ENCODE data around the gene RBFOX2. TPM values are rescaled to one million over a fixed set of nuclear protein-coding genes. Genes with fewer than 3 reads are reported as not detected.

Gene RBFOX2
- polyA plus RNA-seq, 3 donors = 15.2 to 53.4 (median 28.9) TPM

DNA sequence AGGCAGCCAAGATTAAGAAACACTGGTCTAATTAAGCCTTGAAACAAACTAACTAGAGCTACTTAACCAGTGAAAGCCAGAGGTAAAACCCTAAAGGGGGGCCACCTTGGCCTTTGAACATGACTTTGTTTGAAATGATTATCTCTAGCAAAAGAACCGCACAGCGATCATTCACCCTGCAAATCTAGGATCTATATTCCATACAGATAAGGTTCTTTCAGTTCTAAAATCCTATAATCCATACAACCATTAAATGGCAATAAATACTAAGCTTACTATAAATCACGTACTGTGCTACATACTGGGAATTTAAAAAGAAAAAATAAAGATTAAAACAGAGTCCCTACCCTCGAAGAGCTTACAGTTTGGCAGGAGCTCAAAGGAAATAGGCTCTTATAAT is 40.6 kb downstream of the RBFOX2 start:
- 51 to 86% (median 83%) methylated on average over 4 of the region's 4 CpGs for WGBS, 3 donors
- no peak overlapping the region for H3K27ac ChIP-seq (ENCODE audit: low read depth, low read length)

DNA sequence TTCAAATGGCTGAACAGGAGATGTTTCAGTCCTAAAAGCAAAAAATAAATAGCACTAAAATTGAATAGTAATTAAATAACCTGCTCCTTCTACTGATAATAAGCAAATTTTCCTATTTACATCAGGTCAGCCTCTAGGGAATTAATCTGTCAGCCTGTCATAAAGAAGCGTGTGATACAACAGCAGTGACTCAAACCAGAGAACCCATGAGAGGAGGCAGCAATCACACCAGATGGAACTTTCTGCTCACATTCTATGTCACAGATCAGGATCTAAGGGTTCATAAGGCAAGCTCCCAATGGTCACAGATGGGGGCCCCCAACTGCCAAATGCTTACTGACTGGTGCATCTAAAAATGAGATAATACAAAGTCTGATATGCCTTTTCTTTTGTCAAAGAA is 41.1 kb downstream of the RBFOX2 start:
- no peak overlapping the region for H3K27ac ChIP-seq (ENCODE audit: low read depth, low read length)
- WGBS, 3 donors = 55 to 69% (median 60%) methylated on average over 1 of the region's 1 CpG

DNA sequence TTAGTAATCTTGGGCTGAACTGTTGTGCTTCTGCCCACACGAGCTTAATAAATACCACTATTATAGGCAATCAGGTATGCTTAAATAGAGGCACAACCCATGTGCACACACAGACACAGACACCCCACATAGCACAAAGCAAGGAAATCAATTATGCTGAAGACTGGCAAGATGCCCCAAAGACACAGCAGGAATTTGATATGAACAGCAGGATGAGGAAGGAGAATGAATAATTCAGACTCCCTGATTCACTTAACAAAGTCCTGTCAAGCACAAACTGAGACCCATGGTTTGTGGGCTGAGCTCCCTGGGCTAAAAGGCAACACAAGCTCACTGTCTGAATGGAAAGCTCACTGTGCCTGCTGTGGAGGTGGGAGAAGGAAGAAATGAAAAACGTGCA is 42.5 kb downstream of the RBFOX2 start:
- WGBS, 3 donors = 48 to 57% (median 52%) methylated on average over 2 of the region's 2 CpGs
- H3K27ac ChIP-seq (ENCODE audit: low read depth, low read length) = no peak overlapping the region

DNA sequence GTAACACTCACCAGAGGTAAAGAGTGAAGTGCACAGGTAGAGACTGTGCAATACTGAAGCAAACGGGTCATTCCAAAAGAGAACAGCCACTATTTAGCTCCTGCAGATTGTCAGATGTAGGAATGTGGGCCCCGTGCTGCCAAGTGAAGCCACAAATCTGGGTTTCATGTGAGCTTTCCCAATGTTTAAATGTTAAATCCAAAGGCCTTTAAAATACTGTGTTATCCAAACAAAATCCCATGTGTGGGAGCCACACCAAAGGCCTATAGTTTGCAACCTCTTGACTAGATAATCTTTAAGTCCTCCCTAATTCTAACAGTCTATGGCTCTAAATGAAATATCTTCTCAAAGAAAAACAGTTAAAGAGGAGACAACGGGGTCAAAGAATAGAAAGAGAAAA is 43.3 kb downstream of the RBFOX2 start:
- no peak overlapping the region for H3K27ac ChIP-seq (ENCODE audit: low read depth, low read length)
- 74 to 91% (median 79%) methylated on average over 3 of the region's 3 CpGs for WGBS, 3 donors

DNA sequence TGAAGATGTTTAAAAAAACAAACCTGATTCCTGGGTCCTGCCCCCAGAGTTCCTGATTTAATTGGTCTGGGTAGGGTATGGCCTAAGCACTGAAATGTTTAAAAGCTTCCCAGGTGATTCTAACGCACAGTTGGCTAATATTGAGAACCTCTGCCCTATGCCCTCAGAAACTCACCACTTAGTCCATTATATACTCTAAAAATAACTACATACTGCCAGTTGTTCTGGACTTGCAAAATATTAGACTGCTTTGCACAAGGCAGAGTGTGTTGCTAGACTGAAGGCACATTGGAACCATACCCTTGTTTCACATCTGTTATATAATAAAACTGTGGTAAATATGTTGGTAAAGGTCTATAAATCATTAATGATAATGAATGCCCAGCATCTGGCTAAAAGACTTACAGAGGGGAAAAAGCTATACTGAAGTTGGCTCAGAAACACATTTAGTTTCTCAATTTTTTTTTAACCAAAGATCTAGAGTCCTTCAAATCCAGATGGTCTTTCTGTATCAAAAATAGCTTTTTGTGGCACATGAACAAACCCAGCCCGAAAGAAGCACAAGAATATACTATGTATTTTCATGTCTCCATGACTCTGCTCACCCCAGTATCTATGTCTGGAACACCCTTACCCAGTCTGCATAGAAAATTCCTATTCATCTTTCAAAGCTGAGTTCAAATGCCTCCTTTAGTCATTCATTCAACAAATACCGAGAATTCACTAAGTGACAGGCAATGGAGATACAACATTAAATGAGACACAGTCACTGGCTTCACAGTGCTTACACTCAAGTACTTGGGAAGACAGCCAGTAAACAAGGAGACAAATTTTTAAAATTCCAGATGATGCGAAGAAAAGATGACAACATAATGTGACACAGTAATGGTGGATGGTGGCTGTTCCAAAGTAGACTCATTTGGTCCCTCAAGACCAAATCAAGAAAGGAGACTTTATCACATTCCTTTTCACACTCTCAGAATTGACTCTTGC is 44.1 kb downstream of the RBFOX2 start:
- 87 to 90% (median 88%) methylated on average over 4 of the region's 4 CpGs for WGBS, 3 donors
- no peak overlapping the region for H3K27ac ChIP-seq (ENCODE audit: low read depth, low read length)

DNA sequence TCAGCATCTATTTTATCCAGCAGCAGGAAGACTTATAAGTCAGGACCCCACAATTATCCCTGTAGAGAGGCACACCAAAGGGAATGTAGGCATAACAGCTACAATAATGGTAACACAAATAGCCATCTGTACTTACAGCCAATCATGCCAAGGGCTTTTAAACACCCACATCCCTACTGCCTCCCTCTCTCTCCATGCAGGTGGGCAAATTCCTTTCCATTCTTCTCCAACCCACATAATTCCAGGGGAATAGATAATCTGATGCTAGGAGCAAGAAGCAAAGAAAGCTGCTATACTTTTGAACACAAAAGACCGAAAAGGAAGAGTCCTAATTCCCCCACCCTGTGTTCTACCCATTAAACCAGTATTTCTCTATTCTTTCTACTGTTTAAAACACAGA is 46.7 kb downstream of the RBFOX2 start:
- WGBS, 3 donors = 86 to 96% (median 88%) methylated on average over 1 of the region's 1 CpG
- no peak overlapping the region for H3K27ac ChIP-seq (ENCODE audit: low read depth, low read length)

DNA sequence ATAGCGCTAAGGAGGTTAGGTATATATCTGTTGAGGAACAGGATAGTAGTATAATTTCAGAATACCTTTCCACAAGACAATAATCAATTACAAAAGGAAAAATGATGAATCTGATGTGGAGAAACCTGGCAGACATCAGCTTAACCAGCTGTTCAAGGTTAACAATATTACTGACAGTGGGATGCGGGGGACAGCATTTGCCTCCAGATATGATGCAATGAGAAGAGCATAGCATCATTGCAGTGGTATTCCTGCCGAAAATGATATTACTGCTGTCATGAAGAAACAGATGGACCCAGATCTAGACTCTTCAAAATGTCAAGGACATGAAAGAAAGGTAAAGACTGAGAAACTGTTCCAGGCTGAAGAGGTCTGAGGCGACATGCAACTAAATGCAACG is 49.7 kb downstream of the RBFOX2 start:
- no peak overlapping the region for H3K27ac ChIP-seq (ENCODE audit: low read depth, low read length)
- WGBS, 3 donors = 89 to 93% (median 90%) methylated on average over 5 of the region's 5 CpGs

DNA sequence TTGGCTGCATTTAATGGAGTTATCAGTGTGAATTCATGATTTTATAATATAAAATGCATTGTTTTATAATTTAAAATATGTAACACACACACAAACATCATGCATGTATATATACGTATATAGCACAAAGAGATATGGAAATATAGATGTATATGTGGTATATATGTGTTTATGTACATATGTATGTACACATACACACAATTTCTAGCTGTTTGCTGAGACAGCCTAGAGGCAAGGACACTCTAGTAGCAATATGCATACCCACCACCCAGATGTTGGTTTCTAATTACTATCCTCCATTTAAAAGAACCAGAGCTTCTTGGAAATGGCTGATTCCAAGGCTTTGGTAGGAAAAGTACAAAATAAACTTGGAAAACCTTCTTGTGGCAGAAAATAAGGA is 50.4 kb downstream of the RBFOX2 start:
- H3K27ac ChIP-seq (ENCODE audit: low read depth, low read length) = no peak overlapping the region

DNA sequence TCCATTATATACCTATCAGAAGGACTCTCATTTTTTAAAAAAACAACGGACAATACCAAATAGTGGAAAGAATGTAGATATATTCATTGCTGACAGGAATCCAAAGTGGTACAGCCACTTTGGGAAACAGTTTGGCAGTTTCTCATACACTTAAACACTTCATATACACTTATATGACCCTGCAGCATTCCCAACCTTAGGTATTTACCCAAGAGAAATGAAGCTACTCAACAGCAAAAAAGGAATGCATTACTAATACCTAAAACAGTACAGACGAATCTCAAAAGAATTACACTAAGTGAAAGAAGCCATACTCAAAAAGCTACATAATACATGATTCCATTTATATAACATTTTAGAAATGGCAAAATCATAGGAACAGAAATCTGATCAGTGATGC is 51.5 kb downstream of the RBFOX2 start:
- WGBS, 3 donors = 72 to 75% (median 75%) methylated on average over 2 of the region's 2 CpGs
- H3K27ac ChIP-seq (ENCODE audit: low read depth, low read length) = no peak overlapping the region

More for the DNA sequence above, 50.4 kb downstream of the RBFOX2 start:
- 93 to 94% (median 94%) methylated on average over 1 of the region's 1 CpG for WGBS, 3 donors

DNA sequence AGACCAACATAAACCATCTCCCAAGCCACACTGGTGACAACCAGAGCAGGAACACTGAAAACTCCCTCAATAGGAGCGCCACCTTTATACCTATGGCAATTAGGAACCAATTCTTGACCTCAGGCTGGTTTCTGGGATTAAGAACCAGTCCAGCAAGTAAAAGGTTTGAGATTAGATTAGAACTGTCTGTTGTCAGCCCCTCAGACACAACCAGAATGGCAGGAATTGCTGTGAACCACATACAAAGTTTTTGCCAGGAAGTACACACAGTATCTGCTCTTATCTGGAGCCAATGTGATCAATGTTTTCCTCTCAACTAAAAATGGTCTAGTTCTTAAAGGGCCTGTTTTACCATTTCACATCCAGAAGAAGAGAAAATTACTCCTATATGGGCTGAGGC is 55.2 kb downstream of the RBFOX2 start:
- H3K27ac ChIP-seq (ENCODE audit: low read depth, low read length) = peak overlapping the region; percentile 11
- WGBS, 3 donors = 48 to 100% (median 97%) methylated on average over 1 of the region's 1 CpG

DNA sequence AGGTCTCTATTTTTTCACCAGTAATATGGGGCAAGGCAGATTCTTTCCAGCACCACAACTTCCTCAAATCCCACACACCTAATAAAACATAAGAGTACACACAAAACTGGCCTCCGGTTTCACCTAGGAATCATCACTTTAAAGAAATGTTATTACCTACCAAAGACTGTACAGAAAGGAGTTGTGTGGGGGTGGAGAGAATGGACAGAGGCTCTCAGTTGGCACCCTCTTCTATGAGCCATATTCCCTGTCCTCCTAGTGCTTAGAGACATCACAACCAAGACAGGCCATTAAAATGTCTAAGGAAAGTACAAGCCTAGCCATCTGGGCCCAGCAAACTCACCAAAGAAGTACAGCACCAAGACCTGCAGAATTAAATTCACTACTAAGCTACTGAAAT is 56.1 kb downstream of the RBFOX2 start:
- 36 to 65% (median 59%) methylated on average over 1 of the region's 1 CpG for WGBS, 3 donors
- no peak overlapping the region for H3K27ac ChIP-seq (ENCODE audit: low read depth, low read length)

DNA sequence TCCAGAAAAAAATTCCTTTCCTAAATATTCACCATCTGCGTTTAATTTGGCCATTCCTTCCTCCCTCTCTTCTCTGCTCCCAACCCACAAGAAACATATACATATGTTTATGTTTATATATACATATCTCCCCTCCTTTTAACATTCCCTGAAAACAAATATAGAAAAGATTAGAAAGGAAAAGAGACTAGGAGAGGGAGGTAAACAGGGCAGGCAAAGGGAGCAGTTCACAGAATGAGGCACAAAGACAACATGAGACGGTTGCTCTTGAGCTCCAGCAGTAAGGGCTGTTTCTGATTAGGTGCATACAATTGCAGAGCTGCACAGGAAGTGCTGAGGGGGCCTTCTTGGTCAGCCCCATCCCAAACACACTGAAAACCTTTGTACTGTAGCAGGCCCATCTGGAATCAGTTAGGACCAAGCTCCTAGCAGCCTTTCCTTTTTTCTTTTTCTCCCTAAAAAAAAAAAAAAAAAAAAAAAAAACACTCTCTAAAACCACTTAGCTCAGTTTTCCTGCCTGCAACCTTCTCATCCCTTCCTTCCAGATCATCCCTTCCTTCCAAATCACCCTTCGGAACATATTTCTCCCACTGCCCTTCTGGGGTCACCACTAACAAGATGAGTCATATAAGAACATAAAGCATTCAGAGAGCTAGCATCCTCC is 57.0 kb downstream of the RBFOX2 start:
- 35 to 45% (median 44%) methylated on average over 3 of the region's 3 CpGs for WGBS, 3 donors
- no peak overlapping the region for H3K27ac ChIP-seq (ENCODE audit: low read depth, low read length)

DNA sequence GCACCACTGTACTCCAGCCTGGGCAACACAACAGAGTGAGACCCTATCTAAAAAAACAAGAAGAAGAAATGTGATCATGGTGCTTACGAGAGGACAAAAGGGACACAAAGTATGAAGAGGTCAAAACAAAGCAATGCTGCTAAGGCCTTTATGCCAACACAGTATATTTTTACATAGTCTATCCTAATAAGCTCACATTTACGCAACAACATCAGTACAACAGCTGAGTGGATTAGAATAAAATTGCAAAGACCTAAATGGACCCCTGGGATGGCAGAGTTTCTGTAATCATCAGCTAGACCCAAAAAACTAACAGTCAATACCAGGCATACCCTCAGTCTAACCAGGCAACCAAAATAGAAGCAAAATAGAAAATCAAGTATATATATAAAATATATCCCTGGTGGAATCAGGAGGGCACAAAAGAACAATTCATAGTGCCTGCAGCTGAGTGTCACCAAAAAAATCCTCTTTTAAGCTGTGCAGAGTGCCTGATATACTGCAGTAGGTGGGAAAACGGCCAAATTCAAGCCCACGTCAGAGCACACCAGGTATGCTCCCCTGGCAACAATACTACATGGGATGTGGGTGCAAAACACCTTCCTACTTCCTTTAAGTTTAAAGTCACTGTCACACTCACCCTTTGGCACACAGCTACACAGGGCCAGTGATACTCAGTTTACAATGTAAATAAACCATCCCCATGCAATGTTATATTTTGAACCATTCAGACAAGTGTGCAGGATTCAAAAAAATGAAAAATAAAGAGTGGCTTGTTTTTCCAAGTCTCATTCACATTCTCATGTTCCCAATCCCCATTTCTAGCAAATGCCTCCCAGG is 57.8 kb downstream of the RBFOX2 start:
- H3K27ac ChIP-seq (ENCODE audit: low read depth, low read length) = no peak overlapping the region
- 65 to 81% (median 78%) methylated on average over 4 of the region's 4 CpGs for WGBS, 3 donors

DNA sequence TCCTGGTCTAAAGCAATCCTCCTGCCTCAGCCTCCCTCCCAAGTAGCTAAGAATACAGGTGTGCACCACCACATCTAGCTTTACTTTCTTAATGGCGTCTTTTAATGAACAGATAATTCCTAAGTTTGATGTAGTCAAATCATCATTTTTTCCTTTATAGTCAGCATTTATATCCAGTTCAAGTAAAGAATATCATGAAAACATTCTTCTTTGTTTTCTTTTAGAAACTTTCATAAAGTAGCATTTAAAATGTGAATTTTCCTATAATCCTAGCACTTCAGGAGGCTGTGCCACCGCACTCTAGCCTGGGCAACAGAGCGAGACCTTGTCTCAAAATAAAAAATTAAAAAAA is 61.6 kb downstream of the RBFOX2 start:
- H3K27ac ChIP-seq (ENCODE audit: low read depth, low read length) = no peak overlapping the region
- WGBS, 3 donors = 97 to 100% (median 98%) methylated on average over 3 of the region's 3 CpGs

DNA sequence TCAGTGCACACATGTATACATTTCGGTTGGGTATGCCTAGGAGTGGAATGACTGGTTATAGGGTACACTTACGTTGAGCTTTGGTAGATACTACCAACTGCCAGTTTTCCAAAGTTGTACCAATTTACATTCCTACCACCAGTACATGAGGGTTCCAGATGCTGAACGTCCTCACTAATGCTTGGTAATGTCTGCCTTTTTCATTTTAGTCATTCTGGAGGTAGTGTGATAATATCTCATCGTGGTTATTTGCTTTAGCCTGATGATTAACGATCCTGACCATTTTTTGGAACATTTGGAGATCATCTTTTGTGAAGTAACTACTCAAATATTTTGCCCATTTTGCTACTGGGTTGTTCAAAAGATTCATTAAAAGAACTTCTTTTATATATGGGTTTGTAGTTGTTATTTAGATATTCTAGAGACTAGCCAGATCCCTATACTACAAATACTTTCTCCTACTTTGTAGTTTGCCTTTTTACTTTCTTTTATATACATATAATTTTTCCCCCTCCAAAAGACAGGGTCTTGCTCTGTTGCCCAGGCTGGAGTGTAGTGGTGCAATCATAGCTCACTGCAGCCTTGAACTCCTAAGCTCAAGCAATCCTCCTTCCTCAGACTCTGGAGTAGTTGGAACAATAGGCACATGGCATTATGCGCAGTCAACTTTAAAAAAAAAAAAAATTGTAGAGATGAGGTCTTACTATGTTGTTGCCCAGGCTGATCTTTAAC is 62.1 kb downstream of the RBFOX2 start:
- WGBS, 3 donors = 82 to 93% (median 82%) methylated on average over 6 of the region's 6 CpGs
- H3K27ac ChIP-seq (ENCODE audit: low read depth, low read length) = no peak overlapping the region

DNA sequence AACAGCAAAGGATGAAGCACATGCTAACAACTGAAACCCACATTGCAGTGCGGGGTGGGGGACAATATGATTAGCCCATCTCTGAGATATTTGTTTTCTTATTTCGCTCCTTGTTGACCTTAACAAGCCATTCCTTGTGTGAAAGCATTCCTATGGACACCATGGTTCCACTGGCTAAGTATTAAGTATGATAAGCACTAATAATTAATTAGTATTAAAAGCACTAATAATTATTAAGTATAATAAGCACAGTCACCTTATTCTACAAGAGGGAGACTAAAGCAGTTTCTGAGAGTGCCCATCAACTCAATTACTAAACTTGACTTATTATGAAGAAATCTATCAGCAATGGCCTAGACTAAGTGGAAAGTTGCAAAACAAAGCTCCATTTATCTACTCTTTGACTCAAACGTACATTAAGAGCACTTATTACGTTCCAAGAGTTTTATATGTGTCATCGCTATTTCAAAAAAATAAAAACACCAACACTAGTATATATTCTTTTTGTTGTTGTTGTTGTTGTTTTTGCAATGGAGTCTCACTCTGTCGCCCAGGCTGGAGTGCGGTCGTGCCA is 65.3 kb downstream of the RBFOX2 start:
- 92 to 94% (median 94%) methylated on average over 8 of the region's 8 CpGs for WGBS, 3 donors
- no peak overlapping the region for H3K27ac ChIP-seq (ENCODE audit: low read depth, low read length)

DNA sequence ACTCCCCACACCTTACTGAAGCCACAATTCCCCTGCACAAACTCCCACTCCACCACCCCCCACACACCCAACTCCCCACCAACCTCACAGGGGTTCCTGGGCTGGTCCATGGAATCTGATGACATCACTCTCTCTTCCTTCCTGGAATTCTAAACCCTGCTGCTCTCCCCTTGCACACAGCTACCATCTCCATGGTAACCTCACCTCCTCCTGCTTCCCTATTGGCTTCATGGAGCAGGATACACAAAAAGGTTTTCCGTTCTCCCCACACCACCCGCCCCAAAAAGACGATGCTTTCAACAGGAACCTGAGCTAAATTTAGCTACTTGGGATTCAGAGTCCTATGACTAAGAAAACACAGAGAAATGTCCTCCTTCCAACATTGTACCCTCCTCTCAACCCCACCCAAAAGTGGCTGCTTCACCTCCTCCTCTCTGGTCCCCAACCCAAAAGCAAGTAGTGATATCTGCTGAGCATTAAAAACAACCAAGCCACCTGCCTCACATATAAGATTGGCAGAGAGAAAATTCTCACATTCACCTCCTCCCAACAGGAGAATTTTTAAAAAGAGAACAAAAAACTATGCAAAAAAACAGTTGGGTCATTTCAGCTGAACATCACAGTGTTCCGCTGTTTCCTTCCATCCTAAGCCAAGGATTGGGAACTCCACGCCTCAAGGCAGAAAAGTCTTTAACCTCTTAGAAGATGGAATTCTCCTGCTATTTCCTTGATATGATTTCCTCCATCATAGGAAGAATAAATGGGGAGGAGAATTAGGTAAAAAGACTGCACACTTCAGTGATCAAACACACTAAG is 66.9 kb downstream of the RBFOX2 start:
- whole genome bisulfite sequencing, 3 donors = 39 to 63% (median 43%) methylated on average over 5 of the region's 5 CpGs
- peak overlapping the region; percentile 40 for H3K27ac ChIP-seq (ENCODE audit: low read depth, low read length)
